Left lung (tissue), 10 donors: ENCODE results near the gene KCNIP4. TPM values are rescaled to one million over a fixed set of nuclear protein-coding genes. Genes with fewer than 3 reads are reported as not detected.

ENCODE experiments used
- ATAC-seq: fragments of 200-7000 bp; cut with Tn5 transposase; one replicate; pipeline ENCODE4 v1.9.1; 2020; ENCODE audit warnings: moderate library complexity
- DNase-seq, 4 donors: peaks; one replicate each; pipeline ENCODE4 v3.0.0-alpha.2; 2013 to 2020
- H3K27ac ChIP-seq, 2 donors: fragments of 200-600 bp; sonication (generic) in 1 of 2; one replicate each; pipeline versions ENCODE4 v1.5.0 to v1.8.0; 2020 to 2021
- H3K27me3 ChIP-seq, 2 donors: fragments of 200-600 bp; sonication (generic) in 1 of 2; one replicate each; pipeline versions ENCODE4 v1.5.0 to v1.8.0; 2020 to 2021
- H3K36me3 ChIP-seq, 2 donors: fragments of 200-600 bp; sonication (generic) in 1 of 2; one replicate each; pipeline versions ENCODE4 v1.5.0 to v1.8.0; 2020 to 2021
- H3K4me1 ChIP-seq, 2 donors: fragments of 200-600 bp; one replicate each; pipeline ENCODE4 v1.8.0; 2021
- H3K4me3 ChIP-seq, 2 donors: fragments of 200-600 bp; sonication (generic) in 1 of 2; one replicate each; pipeline versions ENCODE4 v1.5.0 to v1.8.0; 2020 to 2021; ENCODE audit warnings: mild to moderate bottlenecking in 1 of 2
- H3K9me3 ChIP-seq, 2 donors: fragments of 200-600 bp; sonication (generic) in 1 of 2; one replicate each; pipeline versions ENCODE4 v1.5.0 to v1.8.0; 2020 to 2021
- CTCF ChIP-seq, 2 donors: fragments of 200-600 bp; sonication (generic) in 1 of 2; IDR thresholded peaks; one replicate each; pipeline versions ENCODE4 v1.5.0 to v1.8.0; 2021; ENCODE audit warnings: antibody characterized with exemption in 2 of 2
- intact Hi-C, 2 donors: fragments of 100-400 bp; cut with DNase I; formaldehyde crosslinking; loops; one replicate each; pipeline versions ENCODE4 v1.11.2 to v1.14.2; 2022
- polyA plus RNA-seq, 6 donors: library from polyadenylated mRNA; unstranded; fragments of 120-200 nt; gene quantifications; one replicate each; pipeline ENCODE4 v1.2.1, GENCODE V29; 2013; ENCODE audit not compliant: insufficient read length in 6 of 6
- total RNA-seq, 2 donors: library from RNA; stranded (reverse); fragmentation: NEBNext Ultra II Directional; extraction: Animal tissue kit (Norgen Biotek cat#: 25700); gene quantifications; one replicate each; pipeline ENCODE4 v1.2.1, GENCODE V29; 2021
- donor health status: DM: no; HTN: yes; CAD: no.
- donor health status: DM: no; HTN: no; CAD: no.

The KCNIP4 gene
- total and polyA plus RNA-seq, 8 donors: 2.8 to 5.4 (median 4.9) TPM; not detected in 2

- Histone ChIP-seq H3K4me1 (no peaks in the 10 kb centered on the region), H3K4me3 (no peak overlapping the region), H3K9me3 (no peaks in the 10 kb centered on the region), H3K27ac (no peak overlapping the region), H3K36me3 (no peaks in the 10 kb centered on the region), H3K27me3 (no peaks in the 10 kb centered on the region)
- intact Hi-C loops: no loop called here
- no peak for TF ChIP-seq CTCF (IDR thresholded peaks at IDR 0.05)
- DNase-seq (no peak), ATAC-seq (no peak)
Measured at GRCh38 chr4:21011106-21011505, 937.5 kb downstream of the KCNIP4 start.

- intact Hi-C loops: no loop called here
- H3K27ac ChIP-seq: no peak overlapping the region
- H3K27me3 ChIP-seq: no peaks in the 10 kb centered on the region
- H3K9me3 ChIP-seq: no peaks in the 10 kb centered on the region
- H3K36me3 ChIP-seq: no peaks in the 10 kb centered on the region
- DNase-seq (no peak), ATAC-seq (no peak)
- no peaks in the 10 kb centered on the region for H3K4me1 ChIP-seq
- no peak overlapping the region for H3K4me3 ChIP-seq
- TF ChIP-seq CTCF (IDR thresholded peaks at IDR 0.05): no peak
Measured at GRCh38 chr4:21009956-21010355, 938.6 kb downstream of the KCNIP4 start.

- intact Hi-C loops: no loop called here
- ATAC-seq (no peak), DNase-seq (no peak)
- Histone ChIP-seq H3K9me3 (no peaks in the 10 kb centered on the region), H3K4me3 (no peak overlapping the region), H3K36me3 (no peaks in the 10 kb centered on the region), H3K4me1 (no peaks in the 10 kb centered on the region), H3K27me3 (no peaks in the 10 kb centered on the region), H3K27ac (no peak overlapping the region)
- TF ChIP-seq CTCF (IDR thresholded peaks at IDR 0.05): no peak
Measured at GRCh38 chr4:21005647-21006046, 942.9 kb downstream of the KCNIP4 start.

- Histone ChIP-seq H3K36me3 (no peaks in the 10 kb centered on the region), H3K4me1 (no peaks in the 10 kb centered on the region), H3K9me3 (no peaks in the 10 kb centered on the region), H3K4me3 (no peak overlapping the region), H3K27me3 (no peaks in the 10 kb centered on the region), H3K27ac (no peak overlapping the region)
- no peak for ATAC-seq
- no peak for DNase-seq
- no peak for TF ChIP-seq CTCF (IDR thresholded peaks at IDR 0.05)
- intact Hi-C loops: no loop called here
Measured at GRCh38 chr4:21002976-21003375, 945.6 kb downstream of the KCNIP4 start.

GRCh38 chr4:21002286-21002685 is 946.3 kb downstream of the KCNIP4 start:
- Histone ChIP-seq H3K9me3 (no peaks in the 10 kb centered on the region), H3K27me3 (no peaks in the 10 kb centered on the region), H3K27ac (no peak overlapping the region), H3K4me1 (no peaks in the 10 kb centered on the region), H3K4me3 (no peak overlapping the region), H3K36me3 (no peaks in the 10 kb centered on the region)
- ATAC-seq (no peak), DNase-seq (no peak)
- intact Hi-C loops: no loop called here
- TF ChIP-seq CTCF (IDR thresholded peaks at IDR 0.05): no peak
